Retinal pigment epithelial cell (primary cell): ENCODE results near the gene GIPC2.

ENCODE experiments used
- DNase-seq: peaks from one replicate; pipeline ENCODE4 v3.0.0-alpha.2; 2010; ENCODE audit warnings: low read depth
- H3K4me3 ChIP-seq: 2 replicates; pipeline ENCODE4 v1.5.1; 2011; ENCODE audit warnings: mild to moderate bottlenecking, low read length, control low read depth, moderate library complexity
- CTCF ChIP-seq: conservative IDR thresholded peaks from 2 replicates; pipeline ENCODE4 v1.5.1; 2011; ENCODE audit warnings: low read depth, low read length, control low read depth, inconsistent platforms

The GIPC2 gene

DNA sequence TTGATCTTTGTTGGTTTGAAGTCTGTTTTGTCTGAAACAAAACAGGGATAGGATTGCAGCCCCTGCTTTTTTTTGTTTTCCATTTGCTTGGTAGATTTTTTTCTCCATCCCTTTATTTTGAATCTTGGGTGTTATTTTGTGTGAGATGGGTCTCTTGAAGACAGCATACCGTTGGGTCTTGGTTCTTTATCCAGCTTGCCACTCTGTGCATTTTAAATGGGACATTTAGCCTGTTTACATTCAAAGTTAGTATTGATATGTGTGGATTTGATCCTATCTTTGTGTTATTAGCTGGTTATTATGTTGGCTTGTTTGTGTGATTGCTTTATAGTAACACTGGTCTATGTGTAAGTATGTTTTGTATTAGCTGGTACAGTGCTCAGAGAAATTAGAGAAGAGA is 40.9 kb downstream of the GIPC2 start:
- DNase-seq = no peak
- no peak overlapping the region for H3K4me3 ChIP-seq
- no peak for TF ChIP-seq CTCF

GRCh38 chr1:78088015-78088414 is 42.2 kb downstream of the GIPC2 start:
- H3K4me3 ChIP-seq = no peak overlapping the region
- DNase-seq = no peak
- no peak for TF ChIP-seq CTCF

- TF ChIP-seq CTCF = no peak
- DNase-seq = no peak
These were observed 42.7 kb downstream of the GIPC2 start for GRCh38 chr1:78088486-78088885.

GRCh38 chr1:78089010-78089409 is 43.2 kb downstream of the GIPC2 start:
- no peak overlapping the region for H3K4me3 ChIP-seq
- no peak for TF ChIP-seq CTCF
- no peak for DNase-seq

More at GRCh38 chr1:78088486-78088885, 42.7 kb downstream of the GIPC2 start:
- H3K4me3 ChIP-seq = no peak overlapping the region

DNA sequence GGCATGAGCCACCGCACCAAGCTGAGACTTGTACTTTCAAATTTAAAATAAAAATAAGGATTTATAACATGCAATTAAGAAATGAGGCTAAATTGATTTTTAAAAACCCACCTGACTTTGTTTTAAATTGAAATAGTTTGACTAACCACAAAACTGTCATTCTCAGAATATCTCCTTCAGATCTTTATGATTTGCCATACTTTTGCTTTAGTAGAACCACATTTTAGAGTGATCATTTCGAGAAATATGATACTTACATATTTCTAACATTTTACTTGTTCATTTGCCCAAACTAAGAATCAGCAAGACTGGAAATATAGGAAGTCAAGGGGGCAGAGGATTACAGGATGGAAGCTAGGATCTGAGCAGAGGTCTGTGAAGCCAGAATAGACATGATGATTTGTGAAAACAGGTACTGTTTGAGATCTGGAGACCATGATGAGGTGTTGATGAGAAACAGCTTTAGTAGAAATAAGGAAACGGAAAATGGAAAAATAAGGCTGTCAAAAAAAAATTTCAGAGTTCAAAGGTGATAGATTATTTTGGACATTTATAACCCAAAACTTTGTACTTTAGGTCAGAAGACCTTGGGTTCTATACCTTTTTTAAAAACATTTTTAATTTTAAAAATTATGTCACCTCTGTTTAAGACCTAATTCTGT is 44.8 kb downstream of the GIPC2 start:
- TF ChIP-seq CTCF = no peak
- DNase-seq = no peak
- H3K4me3 ChIP-seq = no peak overlapping the region

DNA sequence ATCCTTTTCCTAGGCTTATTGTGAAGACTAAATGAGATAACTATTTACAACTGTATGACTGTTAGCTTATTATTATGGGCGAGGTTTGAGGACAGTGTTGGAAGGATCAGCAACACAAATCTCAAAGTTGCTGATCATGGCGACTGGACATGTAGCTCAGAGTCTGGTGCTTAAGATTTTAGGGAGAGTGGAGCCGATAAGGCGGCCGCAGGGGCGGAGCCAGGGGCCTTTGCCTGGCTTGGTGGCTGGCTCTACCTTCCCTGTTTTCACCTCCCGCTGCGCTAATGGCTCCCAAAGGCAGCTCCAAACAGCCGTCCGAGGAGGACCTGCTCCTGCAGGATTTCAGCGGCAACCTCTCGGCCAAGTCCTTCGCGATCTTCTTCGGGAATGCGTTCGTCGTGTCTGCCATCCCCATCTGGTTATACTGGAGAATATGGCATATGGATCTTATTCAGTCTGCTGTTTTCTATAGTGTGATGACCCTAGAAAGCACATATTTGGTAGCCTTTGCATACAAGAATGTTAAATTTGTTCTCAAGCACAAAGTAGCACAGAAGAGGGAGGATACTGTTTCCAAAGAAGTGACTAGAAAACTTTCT is 45.5 kb downstream of the GIPC2 start:
- TF ChIP-seq CTCF = no peak
- DNase-seq = no peak
- no peak overlapping the region for H3K4me3 ChIP-seq

DNA sequence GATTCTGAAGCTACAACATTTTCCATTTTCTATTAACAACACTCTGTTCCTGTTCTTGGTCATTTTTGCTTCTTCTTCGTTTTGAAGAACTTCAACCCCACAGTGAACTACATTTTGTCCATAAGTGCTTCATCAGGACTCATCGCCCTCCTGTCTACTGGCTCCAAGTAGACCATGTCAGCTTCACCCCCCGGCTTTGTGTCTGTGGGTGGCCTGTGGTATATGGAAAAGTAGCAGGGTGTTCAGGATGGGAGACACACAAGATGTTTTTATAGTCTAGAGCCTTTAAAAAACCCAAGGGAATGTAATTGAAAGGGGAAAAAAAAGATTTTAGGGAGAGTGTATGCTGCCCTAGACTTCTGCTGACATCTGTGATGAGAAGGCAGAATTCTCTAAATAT is 46.1 kb downstream of the GIPC2 start:
- no peak for DNase-seq
- no peak overlapping the region for H3K4me3 ChIP-seq
- TF ChIP-seq CTCF = no peak
